ENCODE data around the gene SESN1.

SESN1 gene

DNA sequence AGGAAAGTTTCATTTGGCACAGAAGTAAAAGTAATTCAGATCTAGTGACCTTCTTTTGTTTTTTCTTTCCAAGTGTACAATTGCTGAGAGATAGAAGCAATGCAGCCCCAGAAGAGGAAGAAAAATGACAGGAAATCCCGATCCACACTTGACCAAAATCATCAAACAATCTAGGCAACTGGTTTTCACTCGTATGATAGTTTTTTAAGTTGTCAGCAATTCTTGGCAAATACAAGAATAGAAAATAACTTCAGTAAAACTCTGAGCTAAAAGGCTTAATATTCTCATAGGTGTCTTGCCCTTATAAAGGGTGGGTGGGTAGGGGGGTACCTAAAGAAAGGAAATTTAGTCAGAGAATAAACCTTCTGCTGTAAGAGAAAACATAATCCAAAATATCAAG, 36.0 kb downstream of the SESN1 start:
- no peak for DNase-seq

DNA sequence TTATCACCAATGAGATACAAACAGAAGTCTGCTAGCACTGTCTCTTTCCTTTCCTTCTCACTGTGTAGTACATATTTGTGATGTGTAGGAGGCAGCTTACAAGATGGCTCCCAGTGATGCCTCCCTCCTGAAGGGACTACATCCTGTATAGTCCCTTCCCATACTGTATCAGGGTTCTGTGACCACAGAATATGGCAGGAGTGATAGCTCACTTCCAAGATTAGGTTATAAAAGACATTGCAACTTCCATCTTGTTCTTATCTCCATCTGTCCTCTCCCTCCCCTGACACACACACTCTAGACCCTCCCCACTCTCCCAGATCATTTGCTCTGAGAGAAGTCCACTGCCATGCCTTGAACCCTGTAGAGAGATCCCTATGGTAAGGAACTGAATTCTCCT, 38.0 kb downstream of the SESN1 start:
- DNase-seq: no peak

DNA sequence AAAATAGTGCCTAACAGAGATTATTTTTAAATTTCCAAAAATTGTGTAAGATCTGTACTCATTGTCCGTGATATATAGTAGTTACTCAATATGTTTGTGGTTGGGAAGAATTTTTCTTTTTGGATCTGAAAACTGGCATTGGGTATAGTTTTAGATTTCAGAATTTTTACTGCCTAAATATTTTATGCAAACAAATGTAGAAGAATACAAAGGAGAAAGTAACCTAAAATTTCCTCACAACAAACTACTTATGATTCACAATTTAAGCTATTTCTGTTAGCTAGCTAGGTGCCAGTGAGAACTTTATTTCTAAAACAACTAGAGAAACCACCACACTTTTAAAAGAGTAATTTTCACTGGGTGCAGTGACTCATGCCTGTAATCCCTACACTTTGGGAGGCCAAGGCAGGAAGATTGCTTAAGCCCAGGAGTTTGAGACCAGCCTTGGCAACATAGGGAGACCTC, 38.8 kb downstream of the SESN1 start:
- no peak for DNase-seq

DNA sequence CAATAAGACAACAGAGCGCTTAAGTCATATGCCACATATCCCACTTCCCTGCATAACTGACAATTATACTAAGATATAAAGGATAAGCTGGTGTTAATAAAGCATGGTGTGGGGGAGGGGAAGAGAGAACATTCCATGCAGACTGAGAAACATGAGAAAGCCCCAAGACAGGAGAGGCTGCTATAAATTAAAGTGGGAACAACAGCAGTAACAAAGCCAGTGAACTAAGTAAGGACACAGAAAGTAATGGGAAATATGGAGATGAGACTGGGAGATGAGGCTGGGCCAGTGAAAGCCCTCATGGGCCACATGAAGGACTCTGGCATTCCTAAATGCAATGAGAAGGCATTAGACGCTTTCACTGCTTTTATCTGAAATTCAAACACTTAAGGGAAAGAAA, 41.3 kb downstream of the SESN1 start:
- no peak for DNase-seq

DNA sequence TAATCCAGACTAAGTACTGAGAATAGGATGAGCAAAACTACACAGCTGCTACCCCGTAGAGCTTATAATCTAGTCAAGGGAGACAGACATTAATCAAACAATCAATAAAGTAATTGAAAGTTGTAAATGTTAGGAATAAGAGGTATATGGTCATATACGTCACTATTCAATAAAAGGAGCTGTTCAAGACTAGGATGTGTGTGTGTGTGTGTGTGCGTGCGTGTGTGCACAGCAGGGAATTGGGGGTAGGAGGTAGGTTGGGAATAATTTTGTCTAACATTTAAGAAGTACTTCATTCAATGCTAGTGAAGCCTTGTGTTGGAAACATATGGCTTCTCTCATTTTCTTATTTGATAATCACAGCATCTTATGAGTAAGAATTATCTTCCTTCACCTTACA, 41.8 kb downstream of the SESN1 start:
- no peak for DNase-seq

DNA sequence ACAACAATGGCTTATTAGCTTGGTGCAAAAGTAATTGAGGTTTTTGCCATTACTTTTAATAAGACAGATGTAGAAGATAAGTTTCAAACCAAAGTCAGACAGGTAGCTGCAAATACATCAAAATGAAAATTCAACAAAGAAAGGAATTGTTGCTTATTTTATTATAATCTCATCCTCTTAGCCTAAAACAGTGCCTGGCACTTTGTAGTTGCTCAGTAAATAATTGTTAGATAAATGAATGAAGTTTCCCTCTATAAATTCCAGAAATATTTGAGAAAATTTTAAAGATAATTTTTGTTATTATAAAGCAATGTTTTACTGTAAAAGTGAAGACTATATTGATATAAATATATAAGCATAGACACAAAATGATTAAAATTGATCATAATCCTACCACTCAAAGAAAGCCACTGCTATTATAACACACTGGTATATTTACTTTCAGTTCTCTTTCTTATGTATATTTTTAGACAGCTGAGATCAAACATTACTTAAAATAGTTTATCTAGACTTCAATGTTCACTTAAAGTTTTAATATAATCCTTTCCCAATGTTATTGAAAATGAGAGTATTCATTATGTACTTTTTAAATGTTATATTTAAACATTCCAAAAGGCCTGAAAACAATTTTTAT, 42.5 kb downstream of the SESN1 start:
- DNase-seq: no peak

DNA sequence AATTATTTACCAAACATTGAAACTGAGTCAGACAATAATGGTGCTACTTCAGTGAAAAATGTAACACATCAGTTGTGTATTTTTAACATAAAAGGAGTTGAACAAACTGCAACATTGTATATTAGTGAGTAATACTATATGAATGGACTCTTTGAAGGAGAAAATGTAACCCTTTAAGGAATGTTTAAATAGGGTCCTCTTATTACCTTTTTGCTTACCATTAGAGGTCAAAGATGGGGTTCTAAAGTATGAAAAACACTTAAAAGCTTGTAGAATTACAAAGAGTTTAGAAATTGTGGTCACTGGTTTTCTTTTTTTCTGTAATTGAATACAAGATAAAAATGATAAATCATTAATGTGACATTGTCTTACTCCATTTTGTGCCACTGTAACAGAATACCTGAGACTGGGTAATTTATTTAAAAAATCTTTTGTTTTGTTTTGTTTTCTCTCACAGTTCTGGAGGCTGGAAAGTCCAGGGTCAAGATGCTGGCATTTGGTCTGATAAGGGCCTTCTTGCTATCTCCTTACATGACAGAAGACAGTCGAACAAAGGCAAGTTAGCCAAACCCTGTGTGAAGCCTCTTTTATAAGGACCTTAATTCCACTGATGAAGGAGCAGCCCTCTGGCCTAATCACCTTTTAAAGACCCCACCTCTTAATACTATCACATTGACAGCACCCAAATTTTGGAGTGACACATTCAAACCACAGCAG, 43.2 kb downstream of the SESN1 start:
- no peak for DNase-seq

DNA sequence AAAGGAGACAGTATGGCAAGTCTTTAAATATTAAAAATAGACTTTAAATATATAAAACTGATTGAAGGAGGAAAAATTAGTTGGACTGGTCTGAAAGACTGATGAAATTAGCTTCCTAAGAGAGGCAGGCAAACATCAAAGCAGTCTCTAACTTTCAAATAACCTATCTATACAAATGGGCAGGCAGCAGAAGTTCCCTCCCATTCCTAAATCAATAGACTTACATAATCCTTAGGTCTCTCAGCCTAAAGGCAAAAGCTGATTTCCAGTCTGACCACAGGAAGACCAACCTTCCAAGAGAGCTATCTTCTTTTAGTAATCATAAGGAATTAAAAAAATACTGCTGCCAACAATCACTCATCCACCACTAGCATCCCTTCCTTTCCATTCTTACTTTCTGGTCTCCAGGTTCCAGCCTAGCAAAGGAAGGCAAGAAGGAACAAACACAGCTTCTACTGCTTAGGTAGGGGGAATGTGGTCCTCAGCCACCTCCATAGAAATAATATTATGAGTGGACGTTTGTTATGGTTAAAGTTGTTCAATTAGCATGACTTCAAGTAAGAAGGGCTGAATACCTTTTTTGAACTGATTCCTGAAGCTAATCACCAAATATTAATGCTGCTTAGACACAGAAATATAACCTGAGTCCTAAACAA, 44.1 kb downstream of the SESN1 start:
- no peak for DNase-seq

DNA sequence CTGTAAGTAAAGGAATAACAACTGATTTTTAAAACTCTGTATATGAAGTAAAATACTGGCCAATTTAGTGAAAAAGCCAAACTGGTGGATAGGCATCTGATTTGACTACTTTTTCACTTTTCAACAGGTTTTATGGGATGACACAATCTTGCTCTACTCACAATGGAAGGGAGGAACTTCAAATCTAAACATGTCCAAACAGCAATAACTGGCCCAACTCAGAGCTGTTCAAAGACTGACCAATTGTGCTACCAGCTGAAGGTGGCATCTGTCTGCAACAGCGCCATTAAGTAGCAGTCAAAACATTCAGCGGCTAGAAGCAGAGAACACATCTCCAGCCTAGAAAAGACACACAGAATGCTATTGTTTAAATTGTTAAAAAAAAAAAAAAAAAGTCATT, 44.6 kb downstream of the SESN1 start:
- no peak for DNase-seq

DNA sequence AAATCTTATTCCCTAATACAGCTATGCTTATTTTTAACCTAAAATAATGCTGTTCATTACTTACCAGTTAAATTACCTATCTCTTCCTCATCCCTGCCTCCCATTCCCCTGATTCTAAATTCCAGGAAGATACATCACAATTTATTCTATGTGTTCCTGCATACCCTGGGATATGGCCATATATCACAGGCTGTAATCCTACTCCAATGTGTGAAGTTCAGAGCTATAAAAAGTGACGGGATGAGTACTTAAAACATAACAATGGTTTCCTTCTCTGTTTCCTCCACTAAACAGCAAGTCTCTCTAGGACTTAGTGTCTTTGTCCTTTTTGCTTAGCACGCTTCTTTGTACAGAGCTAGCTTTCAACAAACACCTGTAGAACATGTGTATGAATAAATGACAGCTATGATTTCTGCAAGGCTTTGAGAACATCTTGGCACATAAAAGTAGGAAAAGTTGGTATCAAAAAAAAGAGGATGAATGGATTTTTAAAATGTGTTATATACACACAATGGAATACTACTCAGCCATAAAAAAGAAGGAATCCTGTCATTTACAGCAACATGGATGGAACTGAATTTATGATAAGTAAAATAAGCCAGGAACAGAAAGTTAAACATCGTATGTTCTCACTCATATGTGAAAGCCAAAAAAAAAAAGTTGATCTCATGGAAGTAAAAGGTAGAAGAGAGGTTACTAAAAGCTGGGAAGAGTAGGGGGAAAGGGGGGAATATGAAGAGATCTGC, 45.8 kb downstream of the SESN1 start:
- no peak for DNase-seq

DNA sequence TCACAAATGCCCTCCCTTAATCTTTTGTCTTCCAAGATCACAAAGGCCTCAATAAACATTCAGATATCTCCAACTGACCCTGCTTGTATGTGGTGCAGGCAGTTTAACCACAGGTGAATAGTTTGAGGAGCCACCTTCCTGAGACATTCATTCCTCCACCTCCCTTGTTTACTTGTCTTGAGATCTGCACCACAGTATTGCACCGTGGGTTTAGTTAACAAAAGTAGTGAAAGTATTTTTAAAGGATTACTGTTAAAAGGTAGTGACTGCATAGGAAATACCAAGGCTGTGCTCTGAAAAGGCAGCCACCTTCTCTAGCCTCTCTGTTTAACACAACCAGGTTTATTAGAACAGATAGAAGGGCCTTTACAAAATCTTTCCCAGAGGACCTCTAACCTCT, 46.5 kb downstream of the SESN1 start:
- no peak for DNase-seq

DNA sequence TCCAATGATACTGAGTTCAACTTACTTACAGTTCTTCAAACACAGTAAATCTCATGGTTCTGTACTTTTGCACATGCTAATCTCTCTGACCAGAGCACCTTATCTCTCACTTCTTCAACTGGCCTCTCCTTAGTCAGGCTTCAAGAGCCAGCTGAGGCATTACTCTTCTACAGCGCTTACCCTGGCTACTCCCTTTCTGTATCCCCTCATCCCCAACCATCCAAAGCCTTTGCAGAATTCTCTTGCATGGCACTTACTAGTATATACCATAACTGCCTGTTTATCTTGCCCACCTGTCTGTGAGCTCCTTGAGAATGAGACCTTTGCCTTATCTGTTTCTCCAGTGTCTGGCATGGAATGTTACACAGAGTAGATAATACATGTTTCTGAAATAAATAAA, 49.2 kb downstream of the SESN1 start:
- no peak for DNase-seq

DNA sequence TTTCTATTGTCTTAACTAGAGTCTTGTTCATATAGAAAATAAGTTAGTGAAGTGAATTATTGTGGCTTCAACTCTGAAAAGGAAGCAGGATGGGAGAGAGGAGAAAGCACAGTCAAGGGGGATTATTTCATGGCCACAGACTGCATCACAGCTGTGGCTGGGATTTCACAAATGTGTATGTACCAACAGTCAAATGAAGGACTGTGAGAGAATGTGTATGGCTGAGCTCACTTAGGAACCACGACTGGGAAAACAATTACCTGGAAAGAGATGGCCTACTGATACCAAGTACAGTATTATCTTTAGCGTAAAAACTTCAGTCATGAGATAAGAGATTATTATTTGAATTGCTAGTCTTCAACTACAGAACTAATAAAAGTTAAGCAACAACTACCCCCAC, 54.9 kb downstream of the SESN1 start:
- DNase-seq: no peak

DNA sequence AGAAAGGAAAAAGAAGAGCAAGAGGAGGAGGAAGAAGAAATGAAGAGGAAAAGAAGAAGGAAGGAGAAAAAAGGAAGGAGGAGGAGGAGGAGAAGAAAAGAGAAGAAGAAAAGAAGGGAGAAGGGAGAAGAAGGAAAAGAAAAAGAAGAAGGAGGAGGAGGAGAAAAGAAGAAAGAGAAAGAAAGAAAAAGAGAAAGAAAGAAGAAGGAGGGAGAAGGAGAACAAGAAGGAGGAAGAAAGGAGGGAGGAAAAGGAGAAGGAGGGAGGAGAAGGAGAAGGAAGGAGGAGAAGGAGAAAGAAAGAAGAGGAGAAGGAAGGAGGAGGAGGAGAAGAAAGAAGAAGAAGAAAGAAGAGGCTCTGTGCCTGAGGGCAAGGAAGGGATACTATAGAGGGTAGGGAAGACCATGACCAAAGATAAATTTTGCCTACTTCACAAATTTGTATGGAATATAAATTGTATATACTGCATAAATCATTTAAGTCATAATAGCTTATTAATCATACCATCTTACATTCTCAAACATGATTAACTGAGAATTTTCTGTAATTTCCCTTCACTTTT, 55.7 kb downstream of the SESN1 start:
- DNase-seq: no peak

DNA sequence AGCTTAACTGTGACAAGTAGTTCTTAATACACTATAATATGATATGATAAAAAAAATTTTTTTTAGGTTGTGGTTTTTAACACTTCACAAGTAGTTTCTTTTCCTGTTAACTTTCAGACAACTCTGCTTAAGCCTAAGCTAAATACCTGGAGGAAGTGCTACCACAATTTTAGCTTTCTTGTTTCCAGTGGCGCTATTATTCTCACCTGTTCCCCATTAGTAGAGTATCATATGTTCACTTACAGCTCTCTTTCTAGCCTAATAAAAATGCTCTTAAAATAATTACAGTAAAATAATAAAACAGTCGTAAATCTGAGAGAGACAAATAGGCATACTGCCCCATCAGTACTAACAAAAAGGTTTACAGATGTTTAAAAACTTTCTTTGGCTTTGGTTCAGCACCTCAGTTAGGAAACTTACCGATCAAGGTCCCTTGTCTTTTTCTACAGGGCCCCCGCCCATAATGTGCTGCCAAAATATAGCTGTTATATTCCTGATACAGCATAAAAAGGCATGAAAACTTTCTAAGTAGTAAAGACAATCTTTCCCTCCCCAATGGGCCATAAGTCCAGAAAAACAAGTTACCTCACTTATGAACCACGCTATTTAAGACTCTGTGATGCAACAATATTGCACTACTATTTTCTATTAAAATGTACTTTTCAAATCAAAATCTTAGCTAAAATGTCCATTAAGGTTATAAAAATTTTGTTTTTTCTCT, 57.9 kb downstream of the SESN1 start:
- DNase-seq: no peak

DNA sequence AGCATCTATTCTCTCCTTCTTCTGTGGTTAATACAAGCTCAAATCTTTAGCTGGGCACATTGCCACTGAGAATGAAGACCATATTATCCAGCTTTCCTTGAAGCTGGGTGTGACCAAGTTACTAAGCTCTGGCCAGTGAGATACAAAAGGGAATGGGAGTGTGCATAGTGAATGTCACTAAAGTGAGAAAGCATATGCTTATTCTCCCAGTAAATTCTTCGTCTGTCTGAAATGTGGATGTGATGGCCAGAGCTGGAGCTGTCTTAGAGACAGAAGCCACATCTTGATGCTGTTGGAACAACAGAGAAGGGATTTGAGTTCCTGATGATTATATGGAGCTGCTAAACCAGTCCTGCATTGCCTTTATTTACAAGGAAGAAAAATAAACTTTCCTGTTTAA, 60.1 kb downstream of the SESN1 start:
- no peak for DNase-seq

DNA sequence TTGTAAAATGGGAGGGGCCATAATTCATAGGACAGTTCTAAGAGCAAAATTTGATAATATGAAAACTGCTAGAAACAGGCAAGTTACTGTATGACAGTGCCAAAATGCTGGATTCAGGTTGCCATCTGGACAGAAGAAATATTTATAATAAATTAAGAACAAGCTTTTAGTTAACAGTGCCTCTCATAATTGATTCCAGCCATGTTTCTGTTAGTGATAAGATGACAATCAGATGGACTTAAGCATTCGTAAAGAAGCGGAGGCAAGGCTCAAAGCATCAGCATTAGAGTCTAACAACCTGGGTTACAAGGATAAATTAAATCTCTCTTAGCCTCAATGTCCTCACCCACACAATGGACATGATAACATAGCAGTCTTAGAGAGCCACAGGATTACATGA, 61.0 kb downstream of the SESN1 start:
- DNase-seq: no peak

DNA sequence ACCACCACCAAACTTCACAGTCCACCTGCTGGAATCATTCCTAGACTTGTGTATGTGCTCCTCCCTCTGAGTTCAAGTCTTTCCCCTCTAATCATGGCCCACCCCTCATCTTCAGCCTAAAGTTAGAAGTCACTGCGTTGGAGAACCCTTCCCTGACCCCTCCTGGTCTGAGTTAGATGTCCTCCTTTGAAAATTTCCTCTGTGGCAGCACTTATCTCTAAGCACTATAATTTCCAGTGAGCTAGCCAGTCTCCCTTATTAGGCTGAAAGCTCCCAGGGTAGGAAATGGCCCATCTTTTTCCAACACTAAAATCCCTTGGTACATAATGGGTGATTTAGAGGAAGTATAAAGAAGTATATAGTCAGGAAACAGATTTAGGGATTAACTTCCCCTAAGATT, 63.2 kb downstream of the SESN1 start:
- no peak for DNase-seq

DNA sequence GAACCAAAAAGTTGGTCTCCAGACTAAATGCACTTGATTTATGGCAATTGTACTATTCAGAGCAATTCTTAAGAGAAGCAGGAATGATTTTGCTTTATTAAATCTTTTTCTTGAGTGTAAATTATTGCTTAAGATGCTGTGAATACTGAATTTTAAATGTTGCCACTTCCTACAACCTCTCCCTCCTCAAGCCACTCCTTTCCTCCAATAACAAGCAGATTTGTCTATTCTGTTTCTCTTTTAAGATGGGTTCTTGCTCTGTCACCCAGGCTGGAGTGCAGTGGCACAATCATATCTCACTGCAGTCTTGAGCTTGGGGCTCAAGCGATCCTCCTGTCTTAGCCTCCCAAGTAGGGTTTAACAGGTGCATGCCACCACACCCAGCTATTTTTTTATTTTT, 65.3 kb downstream of the SESN1 start:
- DNase-seq: no peak

DNA sequence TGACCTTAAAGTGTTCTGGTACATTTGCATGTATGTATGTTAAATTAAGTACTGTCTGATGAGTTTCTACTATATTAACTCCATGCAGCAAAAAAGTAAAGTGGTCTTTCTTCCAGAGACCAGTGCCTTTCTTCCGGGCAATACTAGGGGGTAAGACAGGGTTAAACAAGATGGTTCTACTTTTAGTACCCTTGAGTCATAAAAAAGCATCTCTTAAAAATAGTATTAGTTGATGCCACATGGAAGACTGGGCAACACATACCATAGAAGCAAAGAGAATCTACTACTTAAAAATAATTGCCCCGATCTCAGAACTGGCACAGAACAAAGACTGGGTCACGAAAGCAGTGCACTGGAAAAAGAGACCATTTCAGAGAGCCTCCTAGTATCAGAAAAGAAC, 66.2 kb downstream of the SESN1 start:
- DNase-seq: no peak

DNA sequence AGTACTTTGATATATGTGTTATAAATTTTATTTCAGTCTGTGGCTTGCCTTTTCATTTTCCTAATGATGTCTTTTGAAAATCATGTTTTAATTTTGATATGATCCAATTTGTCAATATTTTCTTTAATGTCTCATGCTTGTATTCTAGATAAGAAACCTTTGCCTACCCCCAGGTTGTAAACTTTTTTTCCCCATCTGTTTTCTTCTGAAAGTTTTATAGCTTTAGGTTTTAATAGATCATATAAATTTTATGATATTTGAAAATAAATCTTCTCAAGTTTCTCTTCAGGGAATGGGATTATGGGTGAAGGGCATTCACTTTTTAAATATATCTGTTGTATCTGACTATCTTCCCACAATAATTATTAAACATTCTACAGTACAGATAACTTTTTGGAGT, 66.7 kb downstream of the SESN1 start:
- no peak for DNase-seq

DNA sequence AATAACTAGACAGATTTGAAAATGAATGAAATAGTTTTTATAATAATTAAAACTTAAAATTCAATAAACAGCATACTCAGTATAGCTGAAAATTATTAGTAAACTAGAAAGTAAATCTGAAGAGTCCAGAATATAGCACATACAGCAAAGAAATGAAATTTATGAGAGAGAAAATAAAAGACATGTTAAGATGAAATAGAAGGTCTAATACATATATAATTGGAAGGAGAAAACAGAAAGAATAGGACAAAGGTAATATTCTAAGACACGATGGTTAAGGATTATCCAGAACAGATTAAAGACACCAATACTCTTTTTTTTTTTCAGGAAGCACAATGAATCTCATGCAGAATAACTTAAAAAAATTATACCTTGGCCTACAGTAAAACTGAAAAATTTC, 69.0 kb downstream of the SESN1 start:
- DNase-seq: no peak

DNA sequence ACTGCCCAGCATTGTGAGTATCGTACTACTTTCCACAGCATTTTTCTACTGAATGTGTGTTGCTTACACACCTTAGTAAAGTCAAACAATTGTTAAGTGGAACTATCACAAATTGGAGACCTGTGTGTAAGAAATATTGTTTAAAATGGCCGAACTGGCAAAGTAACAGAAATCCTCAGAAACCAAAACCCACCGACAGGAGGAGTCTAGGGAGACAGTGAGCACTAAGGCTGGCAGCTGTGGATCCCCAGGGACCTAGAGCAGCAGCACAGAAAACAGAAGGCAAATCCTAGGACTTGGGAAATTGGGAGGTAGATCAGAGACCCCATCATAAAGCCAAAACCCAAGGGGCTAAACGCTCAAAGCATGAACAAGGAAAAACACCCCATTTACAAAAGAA, 69.9 kb downstream of the SESN1 start:
- DNase-seq: no peak
